HK-2 (cell line): Measurements from ENCODE around the gene METRNL.
"Not testable (repeated sequence)": the region's sequence is repeated elsewhere in the genome, so short reads cannot be mapped to it uniquely, and the experiment has no call there.

Experiments
- DNase-seq: peaks from one replicate; pipeline ENCODE4 v3.0.0-alpha.2; 2018; ENCODE audit not compliant: unreplicated experiment

The METRNL gene

DNA sequence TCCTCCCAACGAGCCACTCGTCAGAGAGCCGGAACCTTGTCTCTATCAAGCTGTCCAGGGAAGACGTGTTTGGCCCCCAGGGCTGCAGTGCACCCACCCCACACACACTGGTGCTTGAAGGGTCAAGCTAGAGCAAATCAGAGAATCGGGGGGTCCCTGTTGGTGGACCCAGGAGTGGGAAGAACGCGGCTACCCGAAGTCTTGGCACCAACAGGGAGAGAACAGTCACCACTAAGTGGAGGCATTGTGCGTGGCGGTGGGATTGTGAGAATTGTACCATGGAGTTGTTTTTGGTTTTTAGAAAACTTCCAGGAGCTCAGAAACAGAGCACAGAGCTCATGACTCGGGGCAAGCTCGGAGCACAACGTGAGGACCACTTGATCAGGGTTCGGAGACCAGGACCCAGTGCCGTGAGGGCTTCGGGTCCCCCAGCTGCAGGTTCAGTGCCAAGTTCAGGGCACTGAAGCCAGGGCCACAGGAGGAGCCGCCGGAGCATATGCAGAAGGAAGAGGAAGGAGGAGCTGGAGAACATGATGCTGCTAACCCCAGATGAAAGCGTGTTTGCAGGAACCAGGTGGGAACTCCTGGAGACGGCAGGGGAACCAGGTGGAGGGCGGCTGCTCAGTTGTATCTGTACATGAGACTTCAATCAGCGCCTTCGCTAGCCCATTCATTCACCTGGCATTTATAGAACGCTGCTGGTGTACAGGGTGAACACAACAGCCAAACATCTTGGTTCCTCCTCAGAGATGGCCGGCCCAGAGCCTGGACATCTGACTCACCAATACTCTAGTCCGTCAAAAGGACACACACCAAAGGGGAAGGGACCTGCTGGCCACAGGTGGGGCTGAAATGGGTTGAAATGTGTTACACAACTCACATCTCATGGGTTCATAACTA is 42.8 kb downstream of the METRNL start:
- DNase-seq, result no peak

DNA sequence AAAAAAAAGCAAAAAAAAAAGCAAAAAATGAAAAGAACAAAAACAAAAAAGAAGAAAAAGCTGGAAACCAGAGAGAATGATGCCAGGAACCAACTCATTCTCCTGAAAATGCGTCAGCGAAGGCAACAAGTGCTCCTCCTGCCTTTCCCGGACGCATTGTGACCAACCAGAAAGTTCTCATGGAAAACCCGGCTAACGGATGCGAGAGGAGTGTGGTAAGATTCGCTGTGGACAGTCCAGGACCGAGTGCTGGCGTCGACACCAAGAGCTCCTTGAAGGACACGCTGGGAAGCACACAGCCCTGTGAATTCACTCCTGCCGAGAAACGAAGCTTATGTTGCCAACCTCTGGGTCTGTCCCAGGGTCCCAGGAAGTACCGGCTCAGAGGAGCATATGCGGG is 43.4 kb downstream of the METRNL start:
- no peak for DNase-seq

DNA sequence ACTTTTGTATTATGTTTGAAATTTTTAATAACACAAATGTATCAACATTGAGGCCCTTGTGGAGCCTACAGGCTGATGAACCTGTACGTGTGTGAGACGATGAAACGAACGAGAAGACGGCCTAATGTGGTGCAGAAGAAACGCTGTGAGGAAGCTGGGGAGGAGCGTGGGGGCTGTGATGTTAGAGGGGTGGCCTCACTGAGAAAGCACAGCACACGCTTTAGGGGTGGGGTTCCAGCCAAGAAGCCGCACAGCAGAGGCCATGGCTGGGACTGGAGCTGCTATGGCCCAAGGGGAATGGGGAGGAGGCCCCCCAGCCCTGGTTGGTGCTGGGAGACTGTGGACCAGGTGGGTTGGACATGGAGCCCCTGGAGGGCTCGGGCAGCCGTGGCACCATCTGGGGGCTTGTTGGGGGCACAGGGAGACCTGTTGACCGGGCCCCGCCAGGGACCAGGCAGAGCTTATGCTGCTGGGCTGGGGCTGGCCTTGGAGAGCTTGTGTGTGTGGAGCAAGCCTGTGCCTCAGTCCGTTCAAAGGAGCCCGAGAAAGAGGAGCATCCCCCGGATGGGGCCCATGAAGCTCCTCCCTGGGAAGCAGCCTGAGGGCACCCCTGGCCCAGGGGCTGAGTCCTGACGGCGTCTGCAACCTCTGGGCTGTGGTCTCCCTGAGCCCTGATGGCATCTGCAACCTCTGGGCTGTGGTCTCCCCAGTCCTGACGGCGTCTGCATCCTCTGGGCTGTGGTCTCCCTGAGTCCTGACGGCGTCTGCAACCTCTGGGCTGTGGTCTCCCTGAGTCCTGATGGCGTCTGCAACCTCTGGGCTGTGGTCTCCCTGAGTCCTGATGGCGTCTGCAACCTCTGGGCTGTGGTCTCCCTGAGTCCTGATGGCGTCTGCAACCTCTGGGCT is 44.7 kb downstream of the METRNL start:
- no peak for DNase-seq

DNA sequence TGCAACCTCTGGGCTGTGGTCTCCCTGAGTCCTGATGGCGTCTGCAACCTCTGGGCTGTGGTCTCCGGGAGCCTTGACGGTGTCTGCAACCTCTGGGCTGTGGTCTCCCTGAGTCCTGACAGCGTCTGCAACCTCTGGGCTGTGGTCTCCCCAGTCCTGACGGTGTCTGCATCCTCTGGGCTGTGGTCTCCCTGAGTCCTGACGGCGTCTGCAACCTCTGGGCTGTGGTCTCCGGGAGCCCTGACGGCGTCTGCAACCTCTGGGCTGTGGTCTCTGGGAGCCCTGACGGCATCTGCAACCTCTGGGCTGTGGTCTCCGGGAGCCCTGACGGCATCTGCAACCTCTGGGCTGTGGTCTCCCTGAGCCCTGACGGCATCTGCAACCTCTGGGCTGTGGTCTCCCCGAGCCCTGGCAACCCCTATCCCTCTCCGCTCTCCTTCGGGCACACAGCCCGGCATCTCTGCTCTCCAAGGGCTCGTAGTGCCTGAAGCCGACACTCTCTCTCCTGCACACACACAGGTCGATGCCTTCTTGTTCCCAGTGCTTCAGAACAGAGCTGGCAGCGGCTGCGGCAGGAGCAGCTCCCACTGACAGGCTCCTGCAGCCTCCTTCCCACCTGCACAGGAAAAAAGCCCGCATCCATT is 45.6 kb downstream of the METRNL start:
- no peak for DNase-seq

DNA sequence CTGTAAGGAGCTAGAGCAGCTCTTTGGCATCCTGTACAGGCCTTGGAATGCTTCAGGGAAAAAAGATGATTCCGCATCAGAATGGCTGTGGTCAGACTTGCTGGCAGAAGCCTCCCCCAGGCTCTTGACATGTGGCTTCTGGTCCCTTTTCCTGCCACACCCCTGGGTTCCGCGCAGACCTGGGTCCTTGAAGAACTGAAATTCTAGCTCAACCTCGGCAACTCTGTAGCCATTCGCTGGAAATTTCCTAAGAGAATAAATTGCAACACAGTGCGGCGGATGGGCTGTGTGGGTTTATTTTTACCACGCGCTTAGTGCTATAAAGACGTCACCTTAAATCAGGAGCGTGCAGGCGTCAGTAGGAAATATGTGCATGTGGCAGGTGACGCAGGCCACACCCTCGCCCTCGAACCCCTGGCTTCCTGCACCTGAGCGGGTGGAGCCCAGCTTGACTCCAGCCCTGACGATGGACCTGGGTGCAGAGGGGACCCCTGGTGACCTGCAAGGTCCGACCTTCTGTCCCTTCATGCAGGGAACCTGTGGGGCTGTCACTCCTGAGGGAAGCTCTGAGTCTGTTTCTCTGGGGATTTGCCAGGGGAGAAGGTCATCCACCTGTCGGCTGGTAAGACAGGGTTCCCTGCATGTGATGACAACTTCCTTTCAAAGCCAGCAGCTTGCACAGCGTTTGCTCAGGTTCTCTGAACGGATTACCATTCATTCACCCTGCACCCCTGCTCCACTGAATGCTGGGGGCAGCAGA is 46.3 kb downstream of the METRNL start:
- no peak for DNase-seq

DNA sequence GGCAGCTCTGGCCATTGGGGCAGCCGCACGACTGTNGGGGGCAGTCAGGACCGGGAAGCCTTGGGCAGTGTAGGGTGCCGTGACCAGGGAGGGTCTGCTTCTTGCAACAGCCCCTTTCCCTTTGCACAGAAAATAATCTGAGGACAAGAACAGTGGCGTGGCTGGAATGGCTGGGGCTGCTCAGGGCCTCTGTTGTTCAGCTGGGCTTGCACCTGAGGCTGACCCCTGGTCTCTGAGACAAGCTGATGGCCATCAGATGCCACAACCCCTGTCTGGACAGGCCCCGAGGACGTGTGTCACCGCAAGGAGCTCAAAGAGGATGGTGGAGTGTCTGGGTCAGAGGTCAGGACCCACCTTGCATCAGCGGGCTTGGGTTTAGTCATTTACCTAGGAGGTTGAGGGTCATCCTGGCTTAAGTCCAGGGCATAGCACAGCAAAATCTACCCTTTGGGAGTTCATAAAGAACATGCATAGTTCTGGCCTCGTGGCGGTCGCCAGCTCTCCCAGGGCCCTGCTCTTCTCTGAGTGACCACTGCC is 46.9 kb downstream of the METRNL start:
- DNase-seq, result no peak

DNA sequence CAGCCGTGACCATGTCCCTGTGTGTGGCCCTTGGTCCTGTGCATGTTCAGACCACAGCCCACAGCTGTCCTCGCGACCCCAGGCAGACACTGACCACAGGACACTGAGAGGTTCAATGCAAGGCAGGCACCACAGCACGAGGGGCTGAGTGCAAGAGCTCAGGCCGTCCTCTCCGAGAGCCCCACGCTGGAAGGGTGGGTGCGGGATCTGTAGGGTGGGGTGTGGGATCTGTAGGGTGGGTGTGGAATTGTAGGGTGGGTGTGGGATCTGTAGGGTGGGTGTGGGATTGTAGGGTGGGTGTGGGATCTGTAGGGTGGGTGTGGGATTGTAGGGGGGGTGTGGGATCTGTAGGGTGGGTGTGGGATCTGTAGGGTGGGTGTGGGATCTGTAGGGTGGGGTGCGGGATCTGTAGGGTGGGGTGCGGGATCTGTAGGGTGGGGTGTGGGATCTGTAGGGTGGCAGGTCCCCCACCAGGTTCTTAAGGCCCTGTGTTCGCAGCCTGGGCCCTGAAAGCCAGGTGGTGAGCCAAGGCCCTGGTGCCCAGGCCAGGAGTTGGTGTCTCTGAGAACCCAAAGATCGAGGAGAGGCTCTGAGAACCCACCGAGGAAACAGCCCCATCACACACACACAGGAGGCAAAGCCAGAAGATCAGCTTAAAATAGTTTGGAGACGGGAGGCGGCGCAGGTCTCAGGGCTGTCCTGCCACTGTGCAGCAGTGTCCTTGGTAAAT is 48.2 kb downstream of the METRNL start:
- DNase-seq, result no peak

DNA sequence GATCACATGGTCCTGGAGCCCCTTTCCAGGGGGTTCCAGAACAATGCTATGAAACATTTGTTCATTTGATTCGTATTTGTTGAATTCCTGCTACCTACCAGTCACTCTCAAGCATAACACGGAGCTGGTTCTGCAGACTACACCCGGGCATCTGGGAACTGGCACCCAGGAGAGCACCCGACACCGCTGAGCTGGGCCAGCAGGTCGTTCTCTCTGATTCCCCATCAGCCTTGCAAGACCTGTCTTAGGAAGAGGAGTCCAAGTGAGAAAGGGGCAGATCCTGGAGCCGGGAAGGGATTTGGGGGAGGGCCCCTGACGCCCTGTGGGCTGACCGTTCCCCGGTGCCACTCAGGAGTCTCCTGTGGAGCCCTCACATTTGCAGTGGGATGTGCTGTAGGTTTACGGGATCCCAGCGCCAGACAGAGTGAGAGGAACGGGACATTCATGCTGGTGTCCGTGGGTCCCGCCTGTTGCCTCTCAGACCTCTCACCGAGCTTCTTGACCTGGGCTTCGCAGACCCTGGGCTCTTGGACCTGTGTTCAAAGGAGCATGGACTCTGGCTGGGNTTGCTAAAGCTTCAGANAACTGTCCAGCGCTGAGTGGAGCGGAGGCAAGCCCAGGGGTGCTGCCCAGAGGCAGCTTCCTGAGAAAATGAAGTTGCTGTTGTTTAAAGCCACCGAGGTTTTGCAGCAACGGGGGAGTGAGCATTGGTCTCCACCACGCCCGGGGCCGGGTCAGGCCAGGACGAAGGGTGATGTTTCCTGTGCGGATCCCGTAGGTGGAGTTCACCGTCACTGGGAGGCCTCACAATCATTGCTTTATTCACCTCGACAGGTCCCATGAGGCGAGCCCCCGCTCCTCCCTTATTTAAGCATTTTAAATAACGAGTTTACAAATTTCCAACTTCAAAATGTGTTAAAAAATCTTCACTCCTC is 49.2 kb downstream of the METRNL start:
- DNase-seq, result no peak

DNA sequence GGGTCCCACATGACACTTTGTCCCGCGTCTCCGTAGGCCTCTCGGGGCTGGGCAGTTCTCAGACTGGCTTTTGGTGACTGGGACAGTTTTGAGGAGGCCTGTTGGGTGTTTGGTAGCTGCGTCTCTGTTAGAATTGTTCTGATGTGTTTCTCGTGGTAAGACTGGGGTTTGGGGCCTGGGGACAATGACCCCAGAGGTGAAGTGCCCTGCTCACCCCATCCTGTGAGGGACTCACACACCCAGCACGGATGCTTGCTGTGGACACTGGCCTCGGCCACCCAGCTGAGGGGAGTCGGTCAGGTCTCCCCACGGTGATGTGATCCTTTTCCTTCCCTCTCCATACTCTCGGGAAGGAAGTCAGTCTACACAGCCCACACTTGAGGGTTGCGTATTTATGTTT is 50.3 kb downstream of the METRNL start:
- no peak for DNase-seq

DNA sequence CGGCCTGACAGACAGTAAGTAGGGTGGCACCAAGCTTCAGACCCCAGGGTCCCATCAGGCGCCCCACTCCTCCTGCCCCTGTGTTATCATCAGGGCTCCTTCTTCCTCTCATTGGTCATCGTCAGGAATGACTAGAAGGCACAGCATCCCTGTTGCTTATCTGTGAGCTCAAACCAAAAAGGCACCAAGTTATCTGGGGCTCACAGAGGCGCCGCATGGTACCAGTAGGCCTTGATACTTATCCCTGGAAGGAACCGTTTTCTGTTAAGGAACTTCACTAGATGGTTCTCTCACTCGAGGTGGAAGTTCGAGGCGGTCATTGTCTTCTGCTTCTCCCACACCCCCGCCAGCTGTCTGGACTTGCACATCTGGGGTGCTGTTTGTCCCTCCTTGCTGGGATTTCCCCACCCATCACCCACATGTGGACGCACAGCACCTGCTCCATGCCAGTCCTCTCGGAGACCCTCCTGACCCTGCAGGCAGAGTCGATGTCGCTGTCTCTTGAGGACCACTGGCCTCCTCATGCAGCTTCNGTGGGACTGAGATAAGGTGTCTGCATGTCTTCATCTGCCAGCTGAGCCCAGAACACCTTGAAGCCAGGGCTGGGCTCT is 52.1 kb downstream of the METRNL start:
- DNase-seq, result no peak

DNA sequence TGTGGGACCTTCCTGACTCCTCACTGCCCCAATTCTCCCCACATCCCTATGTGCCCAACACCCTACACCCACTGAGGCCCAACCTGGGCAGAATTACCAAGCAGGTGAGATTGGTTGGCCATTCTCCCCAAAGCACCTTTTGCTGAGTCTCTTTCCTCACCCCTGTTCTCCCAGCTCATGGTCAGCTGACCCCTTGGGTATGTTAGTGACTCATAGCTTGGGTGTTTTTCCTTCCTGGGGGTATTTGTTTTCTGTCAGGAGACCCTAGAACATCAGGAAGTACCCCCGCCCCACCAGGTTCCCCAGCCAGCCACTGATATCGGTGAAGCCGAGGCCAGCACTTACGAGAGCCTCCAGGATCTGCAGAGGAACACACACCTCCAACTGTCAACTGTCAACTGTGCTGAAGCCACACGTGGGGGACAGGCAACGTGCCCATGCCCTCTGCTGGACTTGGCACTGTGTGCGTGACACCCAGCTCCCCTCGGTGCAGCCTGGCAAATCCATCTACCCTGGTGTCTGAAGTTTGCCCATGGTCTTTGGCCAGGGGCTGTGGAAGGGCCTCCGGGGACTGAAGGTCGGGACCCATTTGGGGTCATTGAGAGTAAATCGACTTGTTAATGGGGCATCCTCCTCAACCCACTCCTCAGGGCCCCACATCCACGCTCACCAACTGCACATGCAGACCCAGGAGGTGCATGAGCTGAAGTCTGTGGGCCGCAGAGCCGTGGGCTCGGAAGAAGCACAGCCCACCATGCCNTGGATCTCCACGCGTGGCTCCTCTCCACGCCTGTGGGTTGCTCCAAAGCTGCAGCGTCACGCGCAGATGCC is 53.1 kb downstream of the METRNL start:
- no peak for DNase-seq

DNA sequence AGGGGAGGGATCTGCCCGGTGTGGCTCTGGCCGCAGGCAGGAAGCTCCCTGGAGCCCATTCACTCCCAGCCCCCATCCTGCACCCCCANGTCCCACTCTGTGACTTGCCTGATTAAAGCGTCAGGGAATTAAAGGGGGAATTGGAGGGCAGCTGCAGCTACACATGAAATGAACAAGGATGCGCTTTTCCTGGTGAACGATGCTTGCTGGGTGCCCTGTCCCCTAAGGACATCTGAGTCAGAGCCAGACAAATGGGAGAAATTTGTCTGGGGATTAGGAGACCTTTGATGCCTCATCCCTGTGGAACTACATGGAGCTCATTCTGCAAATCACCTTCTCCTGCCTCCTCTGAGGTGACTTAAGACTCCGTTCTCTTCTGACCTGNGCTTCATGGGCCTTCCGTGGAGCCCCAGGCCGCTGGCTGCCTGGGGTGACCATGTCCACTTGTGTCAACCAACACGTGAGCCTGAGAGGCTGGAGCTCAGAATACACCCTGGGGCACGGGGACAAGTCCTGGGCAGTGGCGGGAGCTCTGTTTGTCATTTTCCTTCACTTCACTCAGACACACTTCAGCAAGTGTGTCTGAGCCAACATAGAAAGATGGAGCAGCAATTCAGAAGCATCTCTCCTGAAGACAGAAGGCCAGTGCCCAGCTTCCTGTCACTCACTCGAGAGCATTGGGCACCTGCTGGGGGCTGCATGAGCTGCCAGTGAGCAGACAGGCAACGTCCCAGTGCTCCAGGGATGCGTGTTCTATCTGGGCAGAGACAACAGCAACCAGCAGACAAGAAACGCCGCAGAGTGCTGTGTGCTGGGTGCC is 54.1 kb downstream of the METRNL start:
- no peak for DNase-seq

DNA sequence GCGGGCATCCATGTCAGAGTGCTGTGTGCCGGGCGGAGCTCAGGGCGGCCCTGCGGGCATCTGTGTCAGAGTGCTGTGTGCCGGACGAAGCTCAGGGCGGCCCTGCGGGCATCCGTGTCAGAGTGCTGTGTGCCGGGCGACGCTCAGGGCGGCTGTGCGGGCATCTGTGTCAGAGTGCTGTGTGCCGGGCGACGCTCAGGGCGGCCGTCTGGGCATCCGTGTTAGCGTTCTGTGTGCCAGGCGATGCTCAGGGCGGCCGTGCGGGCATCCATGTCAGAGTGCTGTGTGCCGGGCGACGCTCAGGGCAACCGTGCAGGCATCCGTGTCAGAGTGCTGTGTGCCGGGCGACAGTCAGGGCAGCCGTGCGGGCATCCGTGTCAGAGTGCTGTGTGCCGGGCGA is 55.0 kb downstream of the METRNL start:
- not testable (repeated sequence) for DNase-seq

DNA sequence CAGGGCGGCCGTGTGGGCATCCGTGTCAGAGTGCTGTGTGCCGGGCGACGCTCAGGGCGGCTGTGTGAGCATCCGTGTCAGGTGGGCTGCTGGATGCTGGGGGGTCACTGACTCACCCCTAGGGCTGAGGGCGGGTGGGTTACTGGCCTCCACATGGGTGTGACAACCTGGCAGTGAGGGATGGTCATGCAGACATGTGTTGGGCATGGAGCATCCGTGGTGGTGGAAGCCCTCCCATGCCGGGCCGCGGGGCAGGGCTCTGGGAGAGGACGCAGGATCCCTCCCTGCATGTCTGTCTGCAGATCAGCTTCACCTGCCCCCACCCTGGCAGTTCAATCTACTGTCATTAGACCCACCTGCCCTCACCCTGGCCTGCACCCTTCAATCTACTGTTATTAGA is 56.3 kb downstream of the METRNL start:
- DNase-seq, result no peak

DNA sequence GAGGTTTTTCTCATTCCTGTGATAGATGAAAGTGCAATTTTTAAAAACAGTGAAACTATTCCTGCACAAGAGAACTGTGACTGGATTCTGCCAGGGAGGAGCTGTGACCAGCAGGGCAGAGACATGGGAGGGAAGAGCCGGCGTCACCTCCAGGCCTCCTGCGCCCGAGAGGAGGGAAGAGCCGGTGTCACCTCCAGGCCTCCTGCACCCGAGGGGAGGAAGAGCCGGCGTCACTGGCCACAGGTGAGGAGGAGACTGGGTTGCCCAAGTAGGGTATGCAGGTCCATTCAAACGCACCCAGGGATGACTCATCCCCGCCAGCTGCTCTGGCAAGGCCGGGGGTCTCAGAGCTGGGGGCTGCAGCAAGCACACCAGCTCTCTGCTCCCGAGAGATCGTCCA is 56.7 kb downstream of the METRNL start:
- DNase-seq, result no peak

DNA sequence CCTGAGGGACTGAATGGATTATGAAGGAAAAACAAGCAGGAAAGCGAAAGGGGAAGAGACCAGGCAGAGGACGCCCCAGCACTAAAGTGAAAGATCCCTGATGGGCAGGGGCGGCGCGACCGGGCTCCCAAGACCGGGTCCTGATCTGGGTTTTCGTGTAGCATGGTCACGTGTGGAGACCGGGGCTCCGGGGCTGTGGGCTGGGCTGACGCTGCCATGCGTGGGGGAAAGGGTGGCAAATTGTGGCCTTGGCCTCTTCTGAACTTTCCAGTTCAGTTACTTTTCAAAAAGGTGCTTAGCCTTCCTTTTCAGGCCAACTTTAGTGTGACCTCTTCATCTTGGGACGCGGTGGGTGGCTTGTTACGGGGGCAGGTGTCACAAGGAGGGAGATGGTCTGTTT is 57.5 kb downstream of the METRNL start:
- no peak for DNase-seq

DNA sequence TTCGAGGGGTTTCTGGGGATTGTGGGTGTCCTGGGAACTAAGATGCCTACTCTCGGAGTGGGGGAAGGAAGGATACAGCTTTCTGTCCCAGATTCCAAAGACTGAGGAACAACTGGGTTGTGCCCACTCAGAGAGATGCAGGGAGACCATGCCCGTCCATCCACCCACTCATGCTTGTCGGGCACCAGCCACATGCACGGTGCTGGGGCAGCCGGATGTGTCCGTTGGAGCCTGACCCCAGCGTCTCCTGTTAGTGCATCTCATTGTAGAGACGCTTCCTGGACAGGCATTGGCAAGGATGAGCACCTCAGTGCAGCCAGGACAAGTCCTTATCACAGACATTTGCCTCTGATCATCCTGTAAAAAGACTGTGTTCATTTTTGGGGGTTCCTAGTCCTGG is 58.1 kb downstream of the METRNL start:
- DNase-seq, result no peak
